PC-9 (cell line): ENCODE measurements around the gene GSDME.

Experiments used
- CTCF ChIP-seq: fragments of 200-600 bp; sonication (generic); conservative IDR thresholded peaks from 2 replicates; pipeline ENCODE4 v1.6.1; 2017; ENCODE audit warnings: mixed run types, antibody characterized with exemption, mild to moderate bottlenecking, moderate library complexity
- EZH2 ChIP-seq: fragments of 200-600 bp; sonication (generic); IDR thresholded peaks from 2 replicates; pipeline ENCODE4 v1.8.0; 2017; ENCODE audit warnings: antibody characterized with exemption, low read depth

GRCh38 chr7:24757353-24758275, at the start of gene GSDME:
- TF ChIP-seq EZH2, result no peak
- no peak for TF ChIP-seq CTCF
